ENCODE measurements around the gene GPR55. TPM values are rescaled to one million over a fixed set of nuclear protein-coding genes. Genes with fewer than 3 reads are reported as not detected.

GPR55 gene
- total RNA-seq, 1 donor from 2014 or later: not detected

DNA sequence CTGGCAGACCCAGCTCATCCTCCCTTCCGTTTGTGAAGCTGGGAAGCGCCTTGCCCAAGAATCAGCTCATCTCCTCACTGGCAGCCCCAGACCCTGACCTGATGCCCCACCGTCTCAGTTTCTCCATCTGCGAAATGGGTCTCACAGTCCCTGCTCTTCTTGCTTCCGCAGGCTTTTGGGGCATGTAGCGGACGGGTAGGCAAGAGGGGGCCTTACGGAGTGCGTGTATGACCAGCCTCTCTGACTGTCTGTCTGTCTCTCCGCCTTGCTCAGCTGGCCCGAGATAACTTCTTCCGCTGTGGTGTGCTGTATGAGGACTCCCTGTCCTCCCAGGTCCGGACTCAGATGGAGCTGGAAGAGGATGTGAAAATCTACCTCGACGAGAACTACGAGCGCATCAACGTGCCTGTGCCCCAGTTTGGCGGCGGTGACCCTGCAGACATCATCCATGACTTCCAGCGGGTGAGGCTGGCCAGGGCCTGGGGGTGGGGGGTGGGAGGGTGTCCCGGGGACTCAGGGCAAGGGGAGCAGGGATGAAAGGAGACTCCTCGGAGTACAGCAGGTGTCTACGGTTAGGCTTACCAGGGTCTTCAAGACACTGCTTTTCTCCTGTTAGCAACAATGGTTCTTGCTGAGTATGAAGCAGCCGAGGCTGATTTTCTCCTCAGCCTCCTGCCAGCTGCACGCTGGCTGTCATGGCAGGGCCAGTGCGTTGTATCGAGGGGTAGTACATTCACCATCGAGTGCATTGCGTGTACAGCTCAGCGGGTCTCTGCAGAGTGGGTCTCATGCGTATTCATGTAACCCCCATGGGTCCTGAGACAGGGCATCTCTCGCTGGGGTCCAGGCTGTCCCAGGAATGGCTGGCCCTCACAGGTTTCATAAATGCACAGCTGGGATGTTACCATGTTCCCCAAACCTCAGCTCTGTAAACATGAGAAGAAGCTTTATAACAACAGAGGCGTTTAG is 49.4 kb downstream of the GPR55 start:
- intact Hi-C loops (cut with DNase I): no loop called here
- ATAC-seq (no peak), DNase-seq (ENCODE audit: missing footprints) (no peak)

DNA sequence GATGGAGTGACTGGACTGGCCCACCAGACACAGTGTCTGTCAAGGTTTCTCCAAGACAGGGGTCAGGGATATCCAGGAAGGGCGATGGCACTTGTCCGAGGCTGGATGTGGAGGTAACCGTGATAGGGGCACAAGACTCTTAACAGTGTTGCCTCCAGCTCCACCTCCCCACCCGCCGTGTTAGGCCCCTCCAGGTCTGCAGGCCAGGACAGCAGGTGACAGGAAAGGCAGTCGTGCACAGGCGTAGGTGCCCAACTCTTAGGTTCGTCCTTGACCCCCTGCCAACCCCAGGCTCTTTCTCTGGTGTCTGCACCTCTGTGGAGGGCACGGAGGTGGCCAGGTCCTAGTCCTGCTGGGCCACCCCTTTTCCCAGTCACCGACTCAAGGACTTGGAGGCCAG is 50.2 kb downstream of the GPR55 start:
- ATAC-seq: no peak
- DNase-seq (ENCODE audit: missing footprints): no peak
- intact Hi-C loops (cut with DNase I): no loop called here

DNA sequence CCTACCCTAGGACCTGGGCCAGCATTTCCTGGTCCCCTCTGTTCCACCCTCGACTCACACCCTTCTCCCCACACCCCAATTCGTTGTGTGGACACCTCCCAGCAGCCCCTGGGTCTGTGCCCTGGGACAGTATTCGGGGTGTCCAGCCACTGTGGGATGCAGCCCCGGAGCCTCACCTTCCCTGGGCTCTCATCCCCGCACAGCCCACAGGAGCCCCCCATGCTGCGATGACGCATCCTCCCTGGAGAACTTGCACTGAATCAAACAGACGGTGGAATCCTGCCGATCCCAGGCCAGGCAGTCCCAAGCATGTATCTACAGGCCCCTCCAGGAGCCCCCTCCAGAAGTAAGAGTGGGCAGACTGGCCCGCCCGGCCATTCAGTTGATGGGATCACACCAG is 50.6 kb downstream of the GPR55 start:
- intact Hi-C loops (cut with DNase I): no loop called here
- no peak for DNase-seq (ENCODE audit: missing footprints)

DNA sequence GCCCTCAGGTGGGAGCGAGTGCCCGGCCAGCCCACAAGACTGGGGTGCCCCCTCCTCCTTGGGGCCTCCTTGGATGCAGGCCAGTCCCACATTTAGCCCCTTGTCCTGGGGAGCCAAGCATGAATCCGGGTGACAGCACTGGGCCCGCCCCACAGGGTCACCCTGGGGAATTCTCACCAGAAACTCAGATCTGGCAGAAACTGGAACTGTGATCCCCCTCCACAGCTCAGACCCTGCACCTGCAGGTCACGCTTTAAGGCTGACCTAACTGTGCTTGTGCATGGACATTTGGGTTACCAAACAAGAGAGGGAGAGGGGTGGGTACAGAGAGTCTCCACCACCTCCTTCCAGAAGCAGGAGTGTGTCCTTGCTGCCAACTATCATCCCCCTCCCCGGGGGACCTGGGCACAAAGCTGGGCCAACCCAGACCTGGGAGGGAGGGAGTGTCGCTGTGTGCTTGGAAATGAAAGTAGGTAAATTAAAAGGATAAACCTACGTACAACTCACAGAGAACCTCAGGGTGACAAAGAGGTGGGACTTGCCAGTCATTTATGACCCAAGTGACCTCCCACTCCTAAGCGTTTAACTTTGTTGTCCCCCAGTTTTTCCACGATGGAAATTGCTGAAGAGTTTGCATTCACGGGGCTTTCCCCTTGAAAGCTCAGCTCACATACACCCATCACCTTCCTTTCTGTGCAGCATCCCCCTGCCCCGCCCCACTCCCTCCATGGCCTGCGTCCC is 51.2 kb downstream of the GPR55 start:
- intact Hi-C loops (cut with DNase I): no loop called here

More for the DNA sequence above, 50.6 kb downstream of the GPR55 start:
- no peak for ATAC-seq

DNA sequence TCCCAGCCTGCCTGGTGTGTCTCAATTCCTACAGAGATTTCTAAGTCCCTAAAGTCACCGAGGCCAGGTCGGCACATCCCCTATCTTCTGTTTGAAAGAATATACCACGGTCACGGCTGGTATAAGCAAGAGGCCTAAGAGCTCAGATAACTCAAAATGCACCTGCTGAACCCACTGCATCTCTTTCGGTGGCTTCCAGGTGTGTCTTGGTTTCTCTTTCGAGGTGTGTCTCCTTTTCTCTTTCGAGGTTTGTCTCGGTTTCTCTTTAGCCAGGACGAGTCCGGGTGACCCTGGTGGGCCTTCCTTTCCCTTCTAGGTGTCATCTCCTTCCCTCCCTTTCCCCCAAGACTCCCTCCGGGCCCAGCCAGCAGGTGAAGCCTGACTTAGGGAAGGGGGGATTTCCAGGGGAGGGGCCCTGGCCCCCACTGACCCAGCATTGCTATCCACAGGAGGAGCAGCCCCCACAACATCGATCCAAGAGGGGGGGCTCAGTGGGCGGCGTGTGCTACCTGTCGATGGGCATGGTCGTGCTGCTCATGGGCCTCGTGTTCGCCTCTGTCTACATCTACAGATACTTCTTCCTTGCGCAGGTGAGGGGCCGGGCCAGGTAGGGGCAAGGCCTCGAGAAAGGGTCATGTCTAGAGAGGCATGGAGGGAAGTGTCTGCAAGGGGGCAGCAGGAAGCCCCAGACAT is 51.9 kb downstream of the GPR55 start:
- no peak for DNase-seq (ENCODE audit: missing footprints)

More for the DNA sequence above, 51.2 kb downstream of the GPR55 start:
- ATAC-seq (no peak), DNase-seq (ENCODE audit: missing footprints) (no peak)

DNA sequence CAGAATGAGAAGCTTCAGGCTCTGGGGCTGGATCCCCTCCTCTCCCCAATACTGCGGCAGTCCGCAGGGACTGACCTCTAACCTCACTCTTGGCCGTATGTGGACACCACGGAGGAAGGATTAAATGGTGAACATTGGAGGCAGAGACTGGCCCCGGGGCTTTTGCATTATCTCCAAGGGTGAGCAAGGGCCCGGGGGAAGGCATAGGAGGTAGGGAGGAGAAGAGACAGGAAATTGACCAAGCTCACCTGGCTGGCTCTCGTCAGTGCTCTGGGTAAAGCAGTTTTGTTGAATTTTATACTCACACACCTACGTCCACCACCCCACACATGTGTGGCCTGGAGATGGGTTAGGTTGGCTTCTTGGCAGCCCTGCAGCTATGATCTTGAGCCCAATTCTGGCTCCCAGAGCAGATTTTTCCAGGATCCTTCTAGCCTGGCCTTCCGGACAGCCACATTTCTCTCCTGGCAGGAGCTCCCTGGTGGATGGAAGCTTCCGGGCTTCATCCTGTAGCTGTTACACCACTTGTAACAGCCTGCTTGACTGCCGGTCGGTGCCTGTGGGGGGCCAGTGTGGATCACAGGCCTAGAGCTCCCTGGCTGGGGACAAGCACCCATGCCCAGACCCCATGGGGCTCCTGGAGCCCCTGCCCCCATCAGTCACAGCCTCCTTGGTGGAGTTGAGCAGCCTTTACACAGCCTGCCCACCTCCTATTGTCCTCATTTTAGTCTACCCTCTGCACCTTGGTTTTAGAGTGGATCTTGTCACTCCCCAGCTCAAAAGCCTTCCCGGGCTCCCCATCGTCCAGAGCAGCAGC is 52.7 kb downstream of the GPR55 start:
- intact Hi-C loops (cut with DNase I): no loop called here
- no peak for DNase-seq (ENCODE audit: missing footprints)
- ATAC-seq: no peak

More for the DNA sequence above, 51.9 kb downstream of the GPR55 start:
- no peak for ATAC-seq
- intact Hi-C loops (cut with DNase I): no loop called here

DNA sequence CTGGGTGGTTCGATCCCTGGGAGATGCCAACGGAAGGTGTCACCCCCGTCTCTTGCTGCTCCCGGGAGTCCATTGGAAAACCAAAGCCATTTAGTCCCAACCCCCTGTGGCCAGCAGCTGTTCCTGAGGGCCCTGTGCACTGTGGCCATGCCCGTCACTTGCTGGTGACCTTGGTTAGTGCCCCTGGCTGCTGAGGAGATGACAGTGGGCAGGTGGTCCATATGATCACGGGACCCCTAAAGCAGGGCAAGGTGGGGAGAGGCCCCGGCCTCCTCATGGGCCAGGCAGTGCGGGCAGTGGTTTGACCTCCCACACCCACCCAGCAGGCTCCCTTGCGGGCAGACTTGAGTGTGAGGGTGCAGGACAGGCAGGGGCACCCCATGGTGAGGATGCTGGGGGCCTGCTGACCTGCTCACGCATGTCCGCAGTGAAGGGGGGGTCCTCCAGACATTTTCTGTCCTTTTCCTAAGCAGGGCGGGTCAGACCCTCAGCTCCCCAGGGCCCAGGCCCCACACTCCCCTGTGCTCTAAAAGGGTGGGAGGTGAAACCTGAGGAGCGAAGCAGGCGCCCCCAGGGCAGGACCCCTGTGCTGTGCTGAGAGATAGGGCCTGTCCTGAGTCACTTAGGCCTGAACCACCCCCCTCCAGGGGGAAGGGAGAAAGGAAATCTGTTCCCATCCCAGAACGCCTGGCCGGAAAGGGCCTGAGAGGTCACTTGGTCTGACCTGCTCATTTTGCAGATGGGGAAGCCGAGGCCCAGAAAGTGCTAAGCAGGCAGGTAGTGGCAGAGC is 53.5 kb downstream of the GPR55 start:
- no peak for ATAC-seq
- intact Hi-C loops (cut with DNase I): no loop called here
- no peak for DNase-seq (ENCODE audit: missing footprints)

DNA sequence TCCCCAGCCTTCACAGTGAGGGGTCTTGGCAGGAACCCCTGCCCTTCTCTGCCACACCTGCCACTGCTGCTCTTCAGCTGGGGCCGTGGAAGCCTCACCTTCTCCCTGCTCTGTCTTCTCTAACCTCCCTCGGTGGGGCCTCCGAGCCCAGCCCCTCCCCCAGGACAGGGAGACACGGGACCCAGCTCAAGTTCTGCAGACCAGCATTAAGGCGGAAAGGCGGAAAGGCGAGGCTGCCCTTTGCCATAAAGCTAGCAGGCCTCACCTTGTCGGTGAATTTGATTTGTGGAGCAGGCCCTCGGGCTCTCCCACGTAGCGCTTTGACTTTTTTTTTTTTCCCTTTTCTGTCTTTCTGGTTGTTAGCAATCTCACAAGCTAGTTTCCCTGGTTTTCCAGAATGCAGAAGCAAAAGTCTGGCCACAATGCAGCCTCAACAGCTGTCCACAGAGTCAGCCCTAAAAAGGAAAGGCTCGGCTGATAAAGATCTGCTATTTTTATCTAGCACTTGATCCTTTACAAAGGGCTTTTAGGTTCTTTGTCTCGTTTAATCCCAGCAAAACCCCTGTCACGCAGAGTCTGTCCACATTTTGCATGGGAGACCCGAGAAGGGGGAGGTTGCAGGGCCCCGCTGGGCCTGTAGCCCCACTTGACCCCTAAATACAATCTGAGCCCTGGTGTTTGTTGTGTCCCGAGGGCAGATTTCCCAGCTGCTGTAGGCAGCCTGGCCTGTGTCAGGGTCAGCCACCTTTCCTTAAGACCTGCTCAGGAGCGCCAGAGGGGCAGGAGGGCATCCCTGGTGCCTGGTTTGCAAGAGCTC is 54.3 kb downstream of the GPR55 start:
- DNase-seq (ENCODE audit: missing footprints): no peak
- intact Hi-C loops (cut with DNase I): no loop called here
- no peak for ATAC-seq

DNA sequence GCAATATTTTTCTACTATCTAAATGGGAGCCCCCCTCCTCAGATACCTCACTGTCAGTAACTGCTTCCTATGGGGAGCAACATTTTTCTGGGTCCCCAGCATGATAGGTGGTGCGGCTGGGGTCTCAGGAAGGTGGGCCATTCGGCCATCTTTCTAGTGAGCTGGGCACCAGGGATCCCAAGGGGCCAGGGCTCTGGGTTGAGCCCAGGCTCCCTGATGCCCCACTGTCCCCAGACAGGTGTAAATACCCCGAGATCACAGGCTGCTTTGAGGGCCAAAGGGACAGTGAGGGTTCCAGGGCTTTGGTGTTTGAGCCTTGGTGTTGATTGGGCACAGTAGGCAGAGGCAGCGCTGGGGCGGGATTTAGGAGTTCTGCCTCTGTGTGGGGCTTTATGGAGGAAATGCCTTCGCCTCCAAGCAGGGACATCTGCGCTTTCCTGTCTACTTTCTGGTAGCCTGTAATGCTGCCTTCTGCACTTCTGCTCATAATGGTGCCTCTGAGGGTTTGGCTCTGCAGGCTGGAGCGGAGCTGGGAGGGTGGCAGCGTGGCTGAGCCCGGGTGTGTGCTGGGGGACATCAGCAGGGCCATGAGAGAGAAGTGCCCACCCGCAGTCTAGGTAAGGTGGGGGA is 55.0 kb downstream of the GPR55 start:
- DNase-seq (ENCODE audit: missing footprints) (no peak), ATAC-seq (no peak)
- intact Hi-C loops (cut with DNase I): no loop called here

DNA sequence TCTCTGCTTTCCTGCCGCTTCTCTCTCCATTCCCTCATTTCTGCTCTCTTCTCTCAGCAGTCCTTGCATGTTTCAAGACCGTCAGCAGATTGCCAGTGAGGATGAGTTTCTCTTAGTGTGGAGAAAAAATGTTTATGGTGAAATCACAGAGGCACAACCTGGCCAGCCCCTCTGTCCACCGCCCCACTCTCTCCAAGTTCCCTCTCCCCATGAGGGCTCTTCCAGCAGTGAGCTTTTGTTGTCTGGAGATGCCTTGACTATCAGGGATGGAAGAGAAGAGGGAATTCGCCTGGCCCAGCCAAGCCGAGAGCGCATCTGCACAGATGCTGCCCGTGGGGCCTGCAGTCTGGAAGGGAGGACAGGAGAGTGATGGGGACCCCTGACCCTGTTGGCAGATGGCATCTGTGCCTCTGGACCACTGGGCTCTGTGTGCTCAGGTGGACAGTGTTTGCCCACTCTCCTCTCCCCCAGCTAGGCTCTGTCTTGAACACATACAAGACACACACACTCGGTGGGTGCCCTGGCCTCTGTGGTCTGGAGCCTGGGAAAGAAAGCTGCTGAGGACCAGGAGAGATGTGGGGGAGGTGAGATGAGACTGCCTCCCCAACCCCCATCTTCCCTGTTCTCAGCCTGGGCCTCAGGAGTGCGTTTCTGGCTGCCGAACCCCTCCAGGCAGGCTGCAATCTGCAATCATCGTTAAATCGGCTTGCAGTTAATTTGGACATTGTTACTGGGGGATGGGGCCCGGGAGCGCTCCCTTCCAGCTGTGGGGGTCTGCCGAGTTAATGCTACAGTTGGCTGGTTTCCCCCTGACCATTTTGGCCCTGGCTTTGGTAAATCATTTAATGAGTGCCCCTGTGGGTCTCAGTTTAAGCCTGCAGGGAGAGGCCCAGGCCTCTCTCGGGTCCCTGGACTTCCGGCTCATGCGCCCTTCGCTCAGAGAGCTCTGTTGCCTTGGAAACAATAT is 55.8 kb downstream of the GPR55 start:
- no peak for ATAC-seq
- no peak for DNase-seq (ENCODE audit: missing footprints)
- intact Hi-C loops (cut with DNase I): no loop called here

DNA sequence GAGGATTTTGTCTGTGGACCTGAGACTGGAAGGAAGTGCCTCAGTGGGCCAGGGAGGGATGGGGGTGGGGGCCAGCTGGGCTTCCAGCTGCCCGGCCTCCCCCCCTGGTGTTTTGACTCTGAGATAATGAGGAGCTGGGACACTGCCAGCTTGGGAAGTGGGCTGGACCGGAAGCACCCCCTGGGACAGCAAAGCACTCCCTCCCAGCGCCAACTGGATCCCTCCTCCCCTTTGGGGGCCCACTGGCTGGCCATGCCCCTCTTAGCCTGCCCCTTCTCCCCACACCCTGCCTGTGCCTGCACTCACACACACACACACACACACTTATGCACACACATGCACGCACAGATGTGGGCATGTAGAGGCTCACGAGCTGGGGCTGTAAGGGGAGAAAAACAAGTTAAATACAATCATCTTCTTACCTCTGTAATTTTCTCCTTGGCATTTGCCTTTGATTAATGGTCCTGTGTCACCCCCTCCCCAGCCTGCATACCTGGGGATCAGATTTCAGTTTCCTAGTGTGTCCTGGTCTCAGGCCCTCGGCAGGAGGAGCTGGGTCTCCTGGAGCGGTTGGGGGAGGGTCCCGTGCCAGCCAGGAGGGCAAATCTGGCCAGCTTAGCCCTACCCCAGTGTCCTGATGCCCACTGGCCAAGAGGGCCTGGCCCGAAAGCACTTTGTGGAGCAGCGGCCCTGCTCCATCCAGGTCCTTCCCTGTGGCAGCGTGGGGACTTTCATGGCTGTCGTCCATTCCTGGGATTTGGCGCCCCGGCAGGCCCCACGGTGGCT is 56.7 kb downstream of the GPR55 start:
- intact Hi-C loops (cut with DNase I): no loop called here
- no peak for DNase-seq (ENCODE audit: missing footprints)
- ATAC-seq: no peak

DNA sequence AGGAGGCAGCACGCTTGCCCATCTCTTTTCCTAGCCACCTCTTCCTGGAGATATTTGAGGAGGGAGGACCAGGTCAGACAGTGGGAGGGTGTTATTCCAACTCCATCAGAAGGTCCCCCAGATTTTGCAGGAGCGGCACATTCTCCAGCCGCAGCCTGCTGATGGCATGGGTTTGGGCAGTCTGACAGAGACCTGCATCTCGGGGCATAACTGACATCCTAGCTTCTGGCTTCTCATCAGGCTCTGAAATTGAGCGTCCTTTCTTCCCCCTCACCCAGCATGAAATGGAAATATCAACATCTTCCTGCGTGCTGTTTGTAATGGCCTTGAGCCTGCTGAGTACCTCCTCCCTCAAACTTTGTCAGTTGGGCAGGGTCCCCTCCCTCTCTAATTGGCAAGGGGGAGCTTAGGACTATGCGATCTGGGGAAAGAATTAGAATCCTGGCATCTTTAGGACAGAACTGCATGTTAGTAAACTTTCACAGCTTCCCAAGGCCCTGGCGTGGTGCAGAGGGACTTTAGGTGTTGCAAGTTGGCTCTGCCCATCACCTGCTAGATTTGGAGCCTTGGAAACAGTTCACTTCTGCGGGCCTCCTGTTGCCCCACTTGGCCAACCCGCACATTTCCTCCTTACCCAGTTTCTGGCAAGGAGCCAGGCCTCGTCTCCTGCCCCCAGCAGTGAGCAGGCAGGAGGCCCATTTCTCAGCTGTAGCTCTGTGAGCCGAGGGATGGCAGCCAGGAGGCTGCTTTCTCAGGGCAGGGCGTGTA is 58.1 kb downstream of the GPR55 start:
- ATAC-seq (no peak), DNase-seq (ENCODE audit: missing footprints) (no peak)
- intact Hi-C loops (cut with DNase I): no loop called here

DNA sequence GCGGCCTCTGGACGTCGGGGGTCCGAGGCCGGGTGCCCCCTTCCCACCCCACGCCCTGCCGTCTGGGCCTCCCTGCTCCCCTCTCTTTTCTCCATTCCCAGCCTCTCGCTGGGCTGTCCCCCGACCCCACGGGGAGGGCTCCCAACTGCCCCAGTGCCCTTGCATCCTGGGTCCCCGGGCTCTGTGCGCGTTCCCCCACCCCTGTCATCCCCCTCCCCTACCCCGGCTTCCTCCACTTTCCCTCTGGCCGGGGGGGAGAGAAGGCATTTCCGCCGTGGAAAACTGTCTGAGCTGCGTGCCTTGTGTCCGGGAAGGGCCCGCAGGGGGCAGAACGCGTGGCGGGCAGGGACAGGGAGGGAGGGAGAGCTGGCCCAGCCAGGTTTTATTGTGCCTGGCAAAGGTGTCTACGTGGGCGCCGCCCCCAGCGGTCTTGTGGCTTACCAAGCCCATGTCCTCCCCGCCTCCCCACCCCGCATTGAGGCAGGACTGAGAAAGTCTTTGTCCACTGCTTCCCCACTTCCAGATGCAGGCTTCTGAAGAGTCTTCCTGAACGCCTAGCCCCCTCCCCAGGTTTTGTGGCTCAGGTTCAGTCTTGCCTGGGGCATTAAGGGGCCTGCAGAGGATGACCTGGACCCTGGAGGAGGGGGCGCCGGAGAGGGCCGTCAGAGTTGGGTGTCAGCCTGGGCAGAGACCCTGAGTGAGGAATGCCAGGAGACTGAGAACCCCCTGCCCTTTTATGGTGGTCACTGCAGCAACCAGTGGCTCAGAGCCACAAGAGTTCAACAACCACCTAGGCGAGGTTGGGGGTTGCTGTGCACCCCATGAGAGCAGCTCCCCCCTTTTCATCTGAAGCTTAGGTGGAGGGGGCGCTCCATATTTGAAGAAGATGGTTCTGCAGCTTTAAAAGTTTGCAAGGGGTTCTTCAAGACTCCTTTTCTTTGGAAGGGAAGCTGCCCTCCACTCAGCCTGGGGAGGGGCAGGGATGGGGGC is 59.0 kb downstream of the GPR55 start:
- ATAC-seq: peak; percentile 9
- peak; percentile 73 for DNase-seq (ENCODE audit: missing footprints)
- intact Hi-C loops (cut with DNase I): no loop called here
